BE2C (cell line): ENCODE data around the gene CD209. TPM values are rescaled to one million over a fixed set of nuclear protein-coding genes. Genes with fewer than 3 reads are reported as not detected.
"Not testable (repeated sequence)": the region's sequence is repeated elsewhere in the genome, so short reads cannot be mapped to it uniquely, and the experiment has no call there.

Experiments used
- DNase-seq: peaks from one replicate; pipeline ENCODE4 v3.0.0-alpha.2; 2020
- H3K27me3 ChIP-seq: fragments of 250-450 bp; sonication (Bioruptor Pico); 2 replicates; pipeline ENCODE4 v1.5.1; 2020; ENCODE audit warnings: mild to moderate bottlenecking
- H3K36me3 ChIP-seq: fragments of 250-450 bp; sonication (Bioruptor Pico); 2 replicates; pipeline ENCODE4 v1.5.1; 2020; ENCODE audit warnings: mild to moderate bottlenecking
- H3K4me1 ChIP-seq: fragments of 250-450 bp; sonication (Bioruptor Pico); 2 replicates; pipeline ENCODE4 v1.5.1; 2020
- H3K4me3 ChIP-seq: 2 replicates; pipeline ENCODE4 v1.5.1; 2011; ENCODE audit warnings: low read depth, low read length
- H3K9me3 ChIP-seq: fragments of 250-450 bp; sonication (Bioruptor Pico); 2 replicates; pipeline ENCODE4 v1.5.1; 2020
- CTCF ChIP-seq: IDR thresholded peaks from 2 replicates; pipeline ENCODE4 v1.5.1; 2012; ENCODE audit warnings: mild to moderate bottlenecking, low read depth, low read length
- polyA plus RNA-seq: library from polyadenylated mRNA; unstranded; fragments of >200 nt; gene quantifications from one replicate; pipeline ENCODE4 v1.2.1, GENCODE V29; 2012; ENCODE audit warnings: low read depth, missing spikeins; ENCODE audit not compliant: insufficient read length, insufficient read depth

CD209 gene
- polyA plus RNA-seq, result not detected

- no peaks in the 10 kb centered on the region; the same call in none of the 2 replicates for H3K9me3 ChIP-seq
- no peaks in the 10 kb centered on the region for H3K4me1 ChIP-seq
- DNase-seq, result no peak
- H3K4me3 ChIP-seq, result no peak within 1 kb of the TSS
- TF ChIP-seq CTCF, result no peak
- H3K36me3 ChIP-seq, result no peaks in the 10 kb centered on the region
- no peaks in the 10 kb centered on the region for H3K27me3 ChIP-seq
Observed at GRCh38 chr19:7746903-7747884, at the start of gene CD209. Gene CD209 (minus strand): TSS chr19:7747534. CDS start chr19:7747511, 23 bp downstream.

- no peak for TF ChIP-seq CTCF
- DNase-seq, result no peak
- H3K36me3 ChIP-seq, result no peaks in the 10 kb centered on the region
- H3K4me1 ChIP-seq, result no peaks in the 10 kb centered on the region
- H3K4me3 ChIP-seq, result no peak overlapping the region
- H3K9me3 ChIP-seq, result no peaks in the 10 kb centered on the region; the same call in 1 of the 2 replicates
- H3K27me3 ChIP-seq, result peaks cover 55% of the 10 kb centered on the region
Observed at GRCh38 chr19:7795555-7796161, 48.3 kb upstream of the CD209 start.

- peaks cover 42% of the 10 kb centered on the region for H3K27me3 ChIP-seq
- no peak overlapping the region for H3K4me3 ChIP-seq
- TF ChIP-seq CTCF, result no peak
- DNase-seq, result no peak
- no peaks in the 10 kb centered on the region; the same call in 1 of the 2 replicates for H3K9me3 ChIP-seq
- no peaks in the 10 kb centered on the region for H3K4me1 ChIP-seq
- H3K36me3 ChIP-seq, result no peaks in the 10 kb centered on the region
Observed at GRCh38 chr19:7793493-7793892, 46.2 kb upstream of the CD209 start.

GRCh38 chr19:7792701-7793100, 45.4 kb upstream of the CD209 start:
- not testable (repeated sequence) for H3K9me3 ChIP-seq, H3K4me3 ChIP-seq, DNase-seq, H3K36me3 ChIP-seq, H3K4me1 ChIP-seq
- peaks cover 41% of the 10 kb centered on the region for H3K27me3 ChIP-seq

- no peak for DNase-seq
- Histone ChIP-seq H3K4me3 (no peak overlapping the region), H3K36me3 (no peaks in the 10 kb centered on the region), H3K4me1 (no peaks in the 10 kb centered on the region), H3K27me3 (peaks cover 41% of the 10 kb centered on the region), H3K9me3 (no peaks in the 10 kb centered on the region; the same call in 1 of the 2 replicates)
- TF ChIP-seq CTCF, result no peak
Observed at GRCh38 chr19:7792281-7792680, 44.9 kb upstream of the CD209 start.

GRCh38 chr19:7790416-7790815, 43.1 kb upstream of the CD209 start:
- Histone ChIP-seq H3K4me3 (no peak overlapping the region), H3K36me3 (no peaks in the 10 kb centered on the region), H3K9me3 (no peaks in the 10 kb centered on the region; the same call in 1 of the 2 replicates), H3K4me1 (no peaks in the 10 kb centered on the region), H3K27me3 (peaks cover 29% of the 10 kb centered on the region)
- DNase-seq, result no peak
- no peak for TF ChIP-seq CTCF
